Astrocyte (in vitro differentiated cells and primary cell): Measurements from ENCODE around the gene SH3BP4. TPM values are rescaled to one million over a fixed set of nuclear protein-coding genes. Genes with fewer than 3 reads are reported as not detected.

ENCODE experiments used
- DNase-seq: peaks from one replicate; pipeline ENCODE4 v3.0.0-alpha.2; 2010; ENCODE audit warnings: low read depth
- FAIRE-seq: peaks from 2 replicates; lab custom pipeline; 2011; peaks lifted over from hg19 to GRCh38; lab: Jason Lieb, UNC
- H2AFZ ChIP-seq: 2 replicates; pipeline ENCODE4 v1.6.0; 2012; ENCODE audit warnings: low read depth, low read length, inconsistent platforms
- H3K27ac ChIP-seq: 2 replicates; pipeline ENCODE4 v1.5.1; 2011; ENCODE audit warnings: low read depth, low read length, inconsistent platforms
- H3K27me3 ChIP-seq: 2 replicates; pipeline ENCODE4 v1.6.0; 2011; ENCODE audit warnings: low read length, inconsistent platforms; ENCODE audit not compliant: insufficient read depth
- H3K36me3 ChIP-seq: 2 replicates; pipeline ENCODE4 v1.5.1; 2011; ENCODE audit warnings: low read length, inconsistent platforms; ENCODE audit not compliant: insufficient read depth
- H3K4me1 ChIP-seq: 2 replicates; pipeline ENCODE4 v1.5.1; 2011; ENCODE audit warnings: low read length, inconsistent platforms; ENCODE audit not compliant: insufficient read depth
- H3K4me2 ChIP-seq: 2 replicates; pipeline ENCODE4 v1.6.0; 2012; ENCODE audit warnings: low read length, inconsistent platforms
- H3K4me3 ChIP-seq: 2 replicates; pipeline ENCODE4 v1.5.1; 2011; ENCODE audit warnings: low read depth, mild to moderate bottlenecking, low read length, inconsistent platforms; ENCODE audit not compliant: insufficient read depth
- H3K79me2 ChIP-seq: 2 replicates; pipeline ENCODE4 v1.6.0; 2012; ENCODE audit warnings: mild to moderate bottlenecking, low read length, inconsistent platforms; ENCODE audit not compliant: insufficient read depth
- H3K9ac ChIP-seq: 2 replicates; pipeline ENCODE4 v1.6.0; 2012; ENCODE audit warnings: mild to moderate bottlenecking, low read length, inconsistent platforms
- H3K9me3 ChIP-seq: 2 replicates; pipeline ENCODE4 v1.5.1; 2012; ENCODE audit warnings: low read depth, mild to moderate bottlenecking, low read length, inconsistent platforms; ENCODE audit not compliant: insufficient read depth
- H4K20me1 ChIP-seq: 2 replicates; pipeline ENCODE4 v1.6.0; 2012; ENCODE audit warnings: low read length, inconsistent platforms; ENCODE audit not compliant: insufficient read depth
- H3K27ac Mint-ChIP-seq: one replicate; pipeline ENCODE4 v1.8.0; 2021; ENCODE audit warnings: mild to moderate bottlenecking, mixed read lengths; ENCODE audit not compliant: unreplicated experiment
- H3K27me3 Mint-ChIP-seq: one replicate; pipeline ENCODE4 v1.8.0; 2021; ENCODE audit warnings: low read depth, mixed read lengths; ENCODE audit not compliant: unreplicated experiment
- H3K36me3 Mint-ChIP-seq: one replicate; pipeline ENCODE4 v1.8.0; 2021; ENCODE audit warnings: low read depth, mixed read lengths; ENCODE audit not compliant: unreplicated experiment
- H3K4me1 Mint-ChIP-seq: one replicate; pipeline ENCODE4 v1.8.0; 2021; ENCODE audit warnings: low read depth, mixed read lengths; ENCODE audit not compliant: unreplicated experiment
- H3K4me3 Mint-ChIP-seq: one replicate; pipeline ENCODE4 v1.8.0; 2021; ENCODE audit warnings: mild to moderate bottlenecking, moderate library complexity, mixed read lengths; ENCODE audit not compliant: unreplicated experiment
- H3K9me3 Mint-ChIP-seq: one replicate; pipeline ENCODE4 v1.8.0; 2021; ENCODE audit warnings: mild to moderate bottlenecking, mixed read lengths; ENCODE audit not compliant: unreplicated experiment
- EZH2 ChIP-seq: IDR thresholded peaks from 2 replicates; pipeline ENCODE4 v1.6.1; 2012; ENCODE audit warnings: mild to moderate bottlenecking, low read length, inconsistent platforms; ENCODE audit not compliant: insufficient read depth
- total RNA-seq: library from RNA; stranded (reverse); gene quantifications from 2 replicates; pipeline ENCODE4 v1.2.1, GENCODE V29; 2021
- TF ChIP-seq, protein P1 (sequence below): IDR thresholded peaks from 2 replicates; pipeline ENCODE4 v1.5.1; 2011; ENCODE audit warnings: low read depth, mild to moderate bottlenecking, inconsistent platforms, low read length, moderate library complexity; ENCODE audit not compliant: insufficient read depth

SH3BP4 gene
- total RNA-seq, 1 donor from 2014 or later, result 127 TPM

DNA sequence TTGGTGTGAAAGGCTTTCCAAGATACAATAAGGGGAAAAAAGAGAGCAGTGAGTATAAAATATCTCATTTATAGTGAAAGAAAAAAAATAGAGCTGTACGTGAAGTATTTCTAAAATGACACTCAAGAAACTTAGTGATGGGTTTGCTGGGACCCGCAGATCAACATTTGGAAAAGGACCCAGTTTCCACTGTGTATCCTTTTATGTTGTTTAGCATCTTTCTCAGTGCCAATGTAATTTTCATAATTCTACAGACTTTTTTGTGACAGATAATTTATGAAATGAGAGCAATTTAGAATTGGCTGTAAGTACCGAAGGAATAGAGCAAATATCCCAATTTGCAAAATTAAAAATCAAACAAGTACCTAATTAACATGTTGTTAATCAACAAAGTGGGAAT lies 116.9 kb downstream of the SH3BP4 start:
- H3K27me3 Mint-ChIP-seq, result no peaks in the 10 kb centered on the region
- Histone ChIP-seq H3K27me3 (no peaks in the 10 kb centered on the region), H3K9me3 (no peaks in the 10 kb centered on the region), H3K4me2 (no peak overlapping the region), H3K4me1 (peaks cover 13% of the 10 kb centered on the region), H2AFZ (no peak overlapping the region), H3K36me3 (no peaks in the 10 kb centered on the region), H4K20me1 (no peaks in the 10 kb centered on the region), H3K9ac (no peak overlapping the region), H3K4me3 (no peak overlapping the region), H3K27ac (no peak overlapping the region), H3K79me2 (no peaks in the 10 kb centered on the region)
- no peak for FAIRE-seq
- H3K9me3 Mint-ChIP-seq, result no peaks in the 10 kb centered on the region
- H3K27ac Mint-ChIP-seq, result no peak overlapping the region
- DNase-seq, result no peak
- no peak overlapping the region for H3K4me3 Mint-ChIP-seq
- peaks cover 10% of the 10 kb centered on the region for H3K4me1 Mint-ChIP-seq
- TF ChIP-seq EZH2, result no peak
- TF ChIP-seq, protein P1, sequence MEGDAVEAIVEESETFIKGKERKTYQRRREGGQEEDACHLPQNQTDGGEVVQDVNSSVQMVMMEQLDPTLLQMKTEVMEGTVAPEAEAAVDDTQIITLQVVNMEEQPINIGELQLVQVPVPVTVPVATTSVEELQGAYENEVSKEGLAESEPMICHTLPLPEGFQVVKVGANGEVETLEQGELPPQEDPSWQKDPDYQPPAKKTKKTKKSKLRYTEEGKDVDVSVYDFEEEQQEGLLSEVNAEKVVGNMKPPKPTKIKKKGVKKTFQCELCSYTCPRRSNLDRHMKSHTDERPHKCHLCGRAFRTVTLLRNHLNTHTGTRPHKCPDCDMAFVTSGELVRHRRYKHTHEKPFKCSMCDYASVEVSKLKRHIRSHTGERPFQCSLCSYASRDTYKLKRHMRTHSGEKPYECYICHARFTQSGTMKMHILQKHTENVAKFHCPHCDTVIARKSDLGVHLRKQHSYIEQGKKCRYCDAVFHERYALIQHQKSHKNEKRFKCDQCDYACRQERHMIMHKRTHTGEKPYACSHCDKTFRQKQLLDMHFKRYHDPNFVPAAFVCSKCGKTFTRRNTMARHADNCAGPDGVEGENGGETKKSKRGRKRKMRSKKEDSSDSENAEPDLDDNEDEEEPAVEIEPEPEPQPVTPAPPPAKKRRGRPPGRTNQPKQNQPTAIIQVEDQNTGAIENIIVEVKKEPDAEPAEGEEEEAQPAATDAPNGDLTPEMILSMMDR, result no peak
- H3K36me3 Mint-ChIP-seq, result no peaks in the 10 kb centered on the region

DNA sequence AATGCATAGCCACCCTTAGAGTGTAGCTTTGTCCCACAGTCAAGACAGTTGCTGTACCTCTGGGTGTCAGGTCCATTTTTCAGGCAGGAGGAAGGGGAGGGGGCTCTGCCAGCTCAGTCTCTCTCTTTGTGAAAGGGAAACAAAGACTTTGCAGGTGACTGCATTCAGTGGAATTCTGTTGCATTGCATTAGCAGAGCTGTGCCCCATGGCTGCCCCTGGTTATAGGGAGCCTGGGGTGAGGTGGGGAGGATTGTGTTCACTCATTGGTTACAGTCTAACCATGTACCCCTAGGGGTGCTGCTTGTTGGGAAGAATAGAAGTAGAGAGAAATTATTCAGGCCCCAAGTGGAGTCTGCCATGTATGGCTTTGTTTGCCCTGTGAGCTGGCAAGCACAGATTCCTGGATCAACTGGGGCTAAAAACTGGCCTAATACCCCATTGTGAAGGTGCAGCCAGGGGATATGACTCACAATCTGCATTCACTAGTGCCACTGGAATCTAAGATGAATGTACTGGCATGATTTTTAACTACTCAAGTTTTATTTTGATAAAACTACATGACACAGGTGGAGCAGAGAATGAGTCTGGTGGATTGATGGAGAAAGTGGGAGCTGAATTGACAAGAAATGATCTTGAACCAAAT lies 118.4 kb downstream of the SH3BP4 start:
- Mint-ChIP-seq H3K9me3 (no peaks in the 10 kb centered on the region), H3K27ac (peak overlapping the region; percentile 14), H3K27me3 (no peaks in the 10 kb centered on the region), H3K4me1 (peaks cover 4% of the 10 kb centered on the region), H3K4me3 (no peak overlapping the region), H3K36me3 (no peaks in the 10 kb centered on the region)
- no peaks in the 10 kb centered on the region for H3K79me2 ChIP-seq
- no peaks in the 10 kb centered on the region for H4K20me1 ChIP-seq
- no peak for TF ChIP-seq EZH2
- TF ChIP-seq, protein P1, result no peak
- no peaks in the 10 kb centered on the region for H3K27me3 ChIP-seq
- H3K4me2 ChIP-seq, result peak overlapping the region; percentile 21
- H3K36me3 ChIP-seq, result no peaks in the 10 kb centered on the region
- no peak overlapping the region for H3K9ac ChIP-seq
- no peak for FAIRE-seq
- no peak overlapping the region for H3K27ac ChIP-seq
- no peaks in the 10 kb centered on the region for H3K9me3 ChIP-seq
- H2AFZ ChIP-seq, result peak overlapping the region; percentile 11
- H3K4me1 ChIP-seq, result peaks cover 7% of the 10 kb centered on the region
- H3K4me3 ChIP-seq, result no peak overlapping the region
- DNase-seq, result no peak

DNA sequence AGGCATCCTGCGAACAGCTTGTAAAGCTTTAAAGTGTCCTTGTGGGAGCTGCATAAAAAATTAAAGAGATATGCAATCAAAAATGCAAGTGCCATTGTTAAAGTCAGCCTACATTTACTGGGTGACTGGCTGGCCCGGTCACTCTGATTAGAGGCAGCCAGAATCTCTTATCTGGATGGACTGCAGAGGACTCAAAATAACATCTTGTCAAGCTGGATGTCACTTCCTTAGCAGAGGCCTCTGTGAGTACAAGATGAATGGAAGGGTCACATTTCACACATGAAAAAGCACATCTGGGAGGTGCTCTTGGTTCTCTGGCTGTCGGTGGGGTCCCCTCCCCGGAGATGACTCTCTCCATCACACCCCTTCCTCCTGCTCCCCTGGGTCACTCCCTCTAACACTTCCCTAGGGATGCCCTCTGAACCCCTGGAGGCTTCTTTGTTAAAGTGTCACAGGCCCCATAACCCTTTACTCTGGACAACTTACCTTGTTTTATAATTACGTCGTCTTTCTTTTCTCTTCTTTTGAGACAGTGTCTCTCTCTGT lies 122.1 kb downstream of the SH3BP4 start:
- Histone ChIP-seq H3K27ac (no peak overlapping the region), H3K36me3 (no peaks in the 10 kb centered on the region), H3K27me3 (no peaks in the 10 kb centered on the region), H3K4me3 (no peak overlapping the region), H2AFZ (no peak overlapping the region), H3K9ac (no peak overlapping the region), H3K4me1 (peaks cover 4% of the 10 kb centered on the region), H4K20me1 (no peaks in the 10 kb centered on the region), H3K79me2 (no peaks in the 10 kb centered on the region), H3K9me3 (no peaks in the 10 kb centered on the region), H3K4me2 (no peak overlapping the region)
- Mint-ChIP-seq H3K36me3 (no peaks in the 10 kb centered on the region), H3K9me3 (no peaks in the 10 kb centered on the region), H3K4me3 (no peak overlapping the region), H3K27me3 (no peaks in the 10 kb centered on the region), H3K4me1 (peaks cover 11% of the 10 kb centered on the region), H3K27ac (no peak overlapping the region)
- TF ChIP-seq, protein P1, result no peak
- no peak for TF ChIP-seq EZH2
- DNase-seq (no peak), FAIRE-seq (no peak)
